ENCODE measurements around the gene ACOX1. TPM values are rescaled to one million over a fixed set of nuclear protein-coding genes. Genes with fewer than 3 reads are reported as not detected.

The ACOX1 gene
- total and polyA plus RNA-seq, 7 donors = 13.0 to 78.8 (median 58.1) TPM

DNA sequence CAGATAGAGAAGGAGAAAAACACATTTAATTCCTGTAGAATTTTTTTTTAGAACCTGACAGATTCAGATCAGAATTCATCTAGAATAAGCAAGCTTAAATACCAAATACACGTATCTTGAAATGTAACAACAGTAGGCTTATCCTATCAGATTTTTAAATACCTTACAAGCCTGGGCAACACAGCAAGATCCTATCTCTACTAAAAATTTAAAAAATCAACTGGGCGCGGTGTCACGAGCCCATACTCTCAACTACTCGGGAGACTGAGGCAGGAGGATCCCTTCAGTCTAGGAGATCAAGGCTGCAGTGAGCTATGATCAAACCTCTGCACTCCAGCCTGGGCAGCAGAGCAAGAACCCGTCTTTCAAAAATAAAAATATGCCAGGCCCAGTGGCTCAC lies 13.5 kb downstream of the ACOX1 start:
- Histone ChIP-seq H3K27me3 (ENCODE audit: insufficient read depth in 3 of 3, low read length in 2 of 3) (no peaks in the 10 kb centered on the region), H3K36me3 (ENCODE audit: insufficient read depth in 1 of 2, low read depth in 1 of 2) (peaks cover 0 to 8% of the 10 kb centered on the region in 2 donors)

DNA sequence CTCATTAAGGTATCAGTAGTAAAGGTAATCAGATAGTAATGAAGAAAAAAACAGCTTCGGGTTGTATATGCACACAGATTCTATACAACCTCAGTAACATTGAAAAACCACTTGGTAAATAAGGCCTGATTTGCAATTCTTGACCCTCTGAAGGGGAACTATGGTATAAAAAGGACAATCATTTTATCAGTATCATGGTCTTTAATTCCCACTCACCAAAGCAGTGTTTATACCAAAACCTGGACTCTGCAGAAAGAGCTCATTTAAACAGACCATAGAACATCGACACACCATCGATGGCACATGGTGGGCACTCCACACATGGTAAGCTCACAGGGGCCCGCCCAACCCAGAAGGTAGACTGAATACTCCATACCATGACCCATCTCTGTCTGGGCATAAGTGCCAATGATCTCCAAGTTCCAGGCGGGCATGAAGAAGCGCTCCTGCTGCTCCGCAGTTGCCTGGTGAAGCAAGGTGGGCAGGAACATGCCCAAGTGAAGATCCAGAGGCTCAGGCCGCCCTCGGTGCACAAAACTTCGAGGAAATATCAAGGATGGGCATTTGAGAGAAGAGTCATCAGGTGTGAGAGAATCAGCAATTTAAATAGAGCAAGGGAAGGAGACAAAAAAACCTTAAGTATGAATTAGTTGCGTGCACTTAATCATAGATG lies 19.0 kb downstream of the ACOX1 start:
- WGBS, 3 donors = 93 to 97% (median 95%) methylated on average over 11 of the region's 11 CpGs
- TF ChIP-seq, protein P1, sequence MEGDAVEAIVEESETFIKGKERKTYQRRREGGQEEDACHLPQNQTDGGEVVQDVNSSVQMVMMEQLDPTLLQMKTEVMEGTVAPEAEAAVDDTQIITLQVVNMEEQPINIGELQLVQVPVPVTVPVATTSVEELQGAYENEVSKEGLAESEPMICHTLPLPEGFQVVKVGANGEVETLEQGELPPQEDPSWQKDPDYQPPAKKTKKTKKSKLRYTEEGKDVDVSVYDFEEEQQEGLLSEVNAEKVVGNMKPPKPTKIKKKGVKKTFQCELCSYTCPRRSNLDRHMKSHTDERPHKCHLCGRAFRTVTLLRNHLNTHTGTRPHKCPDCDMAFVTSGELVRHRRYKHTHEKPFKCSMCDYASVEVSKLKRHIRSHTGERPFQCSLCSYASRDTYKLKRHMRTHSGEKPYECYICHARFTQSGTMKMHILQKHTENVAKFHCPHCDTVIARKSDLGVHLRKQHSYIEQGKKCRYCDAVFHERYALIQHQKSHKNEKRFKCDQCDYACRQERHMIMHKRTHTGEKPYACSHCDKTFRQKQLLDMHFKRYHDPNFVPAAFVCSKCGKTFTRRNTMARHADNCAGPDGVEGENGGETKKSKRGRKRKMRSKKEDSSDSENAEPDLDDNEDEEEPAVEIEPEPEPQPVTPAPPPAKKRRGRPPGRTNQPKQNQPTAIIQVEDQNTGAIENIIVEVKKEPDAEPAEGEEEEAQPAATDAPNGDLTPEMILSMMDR (IDR thresholded peaks at IDR 0.05) = no peak
- H3K4me1 ChIP-seq = no peaks in the 10 kb centered on the region
- H3K27me3 ChIP-seq (ENCODE audit: insufficient read depth in 3 of 3, low read length in 2 of 3) = no peaks in the 10 kb centered on the region
- intact Hi-C loops (cut with DNase I) = no loop called here
- no peaks in the 10 kb centered on the region for H3K9me3 ChIP-seq
- peaks cover 5 to 42% of the 10 kb centered on the region in 2 donors for H3K36me3 ChIP-seq (ENCODE audit: insufficient read depth in 1 of 2, low read depth in 1 of 2)
- DNase-seq = no peak
- ATAC-seq = no peak
- no peak overlapping the region for H3K4me3 ChIP-seq
- H3K27ac ChIP-seq = no peak overlapping the region

More for the DNA sequence above, 13.5 kb downstream of the ACOX1 start:
- 86 to 95% (median 89%) methylated on average over 6 of the region's 6 CpGs for WGBS, 3 donors
- ATAC-seq (no peak), DNase-seq (no peak)
- H3K9me3 ChIP-seq = no peaks in the 10 kb centered on the region
- peaks cover 3% of the 10 kb centered on the region for H3K4me1 ChIP-seq
- intact Hi-C loops (cut with DNase I) = no loop called here
- TF ChIP-seq, protein P1 (IDR thresholded peaks at IDR 0.05) = no peak
- H3K27ac ChIP-seq = no peak overlapping the region
- no peak overlapping the region for H3K4me3 ChIP-seq

DNA sequence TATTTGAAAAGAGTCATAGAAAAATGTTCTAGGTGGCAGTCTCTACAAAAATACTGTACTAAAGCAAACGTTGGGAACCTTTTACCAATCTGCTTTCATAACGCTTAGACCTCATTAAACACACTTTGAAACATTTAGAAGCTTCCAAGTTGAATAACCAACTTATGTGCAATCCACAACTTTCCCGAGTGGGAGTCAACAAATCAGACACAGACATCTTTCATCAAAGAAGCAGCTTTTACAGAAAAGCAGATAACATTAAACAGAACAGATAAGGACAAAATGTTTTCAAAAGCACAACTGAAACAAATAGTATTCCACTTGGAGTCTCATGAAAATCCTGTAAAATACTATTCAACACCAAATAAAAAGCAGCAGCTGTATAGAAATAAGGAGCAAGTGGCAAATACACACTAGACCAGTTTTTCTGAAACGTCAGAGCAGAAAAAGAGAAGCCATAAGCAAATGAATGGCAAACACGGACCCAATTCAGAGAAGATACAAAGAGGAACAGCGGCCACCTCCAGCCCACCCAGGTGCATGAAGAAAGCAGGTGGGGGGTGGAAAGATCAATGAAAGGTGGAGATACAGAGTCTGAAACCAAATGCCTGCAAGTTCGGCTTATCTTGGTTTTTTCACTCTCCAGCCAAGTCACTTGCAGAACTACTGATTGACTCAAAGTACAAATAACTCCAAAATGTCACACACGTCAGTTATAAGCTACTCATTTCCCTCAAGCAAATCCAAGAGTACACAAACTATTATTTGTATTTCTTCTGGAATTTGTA lies 19.7 kb downstream of the ACOX1 start:
- intact Hi-C loops (cut with DNase I) = no loop called here
- Histone ChIP-seq H3K9me3 (no peaks in the 10 kb centered on the region), H3K27ac (no peak overlapping the region), H3K36me3 (ENCODE audit: insufficient read depth in 1 of 2, low read depth in 1 of 2) (peaks cover 5 to 49% of the 10 kb centered on the region in 2 donors), H3K4me3 (no peak overlapping the region), H3K4me1 (no peaks in the 10 kb centered on the region), H3K27me3 (ENCODE audit: insufficient read depth in 3 of 3, low read length in 2 of 3) (no peaks in the 10 kb centered on the region)
- DNase-seq = no peak
- ATAC-seq = no peak
- TF ChIP-seq, protein P1 (IDR thresholded peaks at IDR 0.05) = no peak
- WGBS, 3 donors = 70 to 80% (median 76%) methylated on average over 8 of the region's 8 CpGs

DNA sequence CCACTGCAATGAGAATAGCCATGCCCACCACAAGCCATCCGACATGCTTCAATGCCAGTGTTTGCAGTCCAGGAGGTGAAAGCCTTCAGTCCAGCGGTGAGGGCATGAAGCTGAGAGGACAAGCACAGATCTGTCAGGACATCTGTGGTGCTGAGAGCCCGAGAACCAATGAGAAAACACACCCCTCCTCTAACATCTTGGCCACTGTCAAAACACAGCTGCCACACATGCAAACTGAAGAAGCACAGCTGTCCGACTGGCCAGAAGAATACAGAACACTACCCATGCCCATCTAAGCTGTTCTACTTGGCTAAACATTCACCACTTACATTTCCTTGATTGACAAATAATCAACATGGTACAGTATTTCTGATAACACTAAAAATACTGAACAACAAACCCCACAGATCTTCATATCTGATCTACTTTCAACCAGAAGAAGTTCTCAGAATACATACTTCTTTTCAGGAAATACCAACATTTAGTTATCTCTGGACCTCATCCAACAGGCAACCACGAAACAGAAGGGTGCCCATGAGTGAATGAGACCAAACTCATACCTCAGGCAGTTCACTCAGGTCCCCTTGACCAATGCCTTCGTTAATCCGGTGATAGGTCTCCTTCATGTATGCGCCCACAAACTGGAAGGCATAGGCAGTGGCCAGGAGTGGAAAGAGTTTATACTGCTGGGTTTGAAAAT lies 28.0 kb downstream of the ACOX1 start:
- Histone ChIP-seq H3K27me3 (ENCODE audit: insufficient read depth in 3 of 3, low read length in 2 of 3) (no peaks in the 10 kb centered on the region), H3K9me3 (no peaks in the 10 kb centered on the region), H3K4me1 (no peaks in the 10 kb centered on the region), H3K36me3 (ENCODE audit: insufficient read depth in 1 of 2, low read depth in 1 of 2) (peaks cover 19 to 100% of the 10 kb centered on the region in 2 donors), H3K27ac (peak overlapping the region; percentile 23), H3K4me3 (no peak overlapping the region)
- ATAC-seq = peak in 3 of 4 donors; percentile 20 to 42 (median 37)
- TF ChIP-seq, protein P1 (IDR thresholded peaks at IDR 0.05) = no peak
- intact Hi-C loops (cut with DNase I) = no loop called here
- no peak for DNase-seq
- WGBS, 3 donors = 58 to 68% (median 60%) methylated on average over 8 of the region's 8 CpGs

Data from psoas muscle (tissue), 8 donors.